GM15510 (cell line): ENCODE measurements around the gene MRE11.

Experiments
- POLR2A ChIP-seq: IDR thresholded peaks from 3 replicates; pipeline ENCODE4 v1.6.1; 2011; ENCODE audit warnings: borderline replicate concordance; ENCODE audit not compliant: insufficient read length; ENCODE audit errors: extremely low read depth

MRE11 gene

GRCh38 chr11:94459576-94459975 lies 34.1 kb downstream of the MRE11 start:
- no peak for TF ChIP-seq POLR2A

GRCh38 chr11:94457118-94458029 lies 36.3 kb downstream of the MRE11 start:
- TF ChIP-seq POLR2A: no peak

GRCh38 chr11:94455861-94456260 lies 37.8 kb downstream of the MRE11 start:
- TF ChIP-seq POLR2A: no peak

GRCh38 chr11:94454301-94454700 lies 39.3 kb downstream of the MRE11 start:
- TF ChIP-seq POLR2A: no peak

GRCh38 chr11:94452988-94453387 lies 40.7 kb downstream of the MRE11 start:
- TF ChIP-seq POLR2A: no peak

GRCh38 chr11:94450048-94450447 lies 43.6 kb downstream of the MRE11 start:
- TF ChIP-seq POLR2A: no peak

- no peak for TF ChIP-seq POLR2A
These were observed 44.2 kb downstream of the MRE11 start for GRCh38 chr11:94449437-94449836.

GRCh38 chr11:94449029-94449428 lies 44.6 kb downstream of the MRE11 start:
- TF ChIP-seq POLR2A: no peak

GRCh38 chr11:94447149-94447548 lies 46.5 kb downstream of the MRE11 start:
- TF ChIP-seq POLR2A: no peak

- TF ChIP-seq POLR2A: no peak
These were observed 48.0 kb downstream of the MRE11 start for GRCh38 chr11:94445641-94446040.

- TF ChIP-seq POLR2A: no peak
These were observed 60.6 kb downstream of the MRE11 start for GRCh38 chr11:94433049-94433448.

- no peak for TF ChIP-seq POLR2A
These were observed 69.0 kb downstream of the MRE11 start for GRCh38 chr11:94424662-94425061.

- TF ChIP-seq POLR2A: no peak
These were observed 69.6 kb downstream of the MRE11 start for GRCh38 chr11:94424011-94424410.

- TF ChIP-seq POLR2A: no peak
These were observed 70.1 kb downstream of the MRE11 start for GRCh38 chr11:94423507-94423906.

- TF ChIP-seq POLR2A: no peak
These were observed 75.4 kb downstream of the MRE11 start for GRCh38 chr11:94418123-94418765.

- no peak for TF ChIP-seq POLR2A
These were observed 76.2 kb downstream of the MRE11 start for GRCh38 chr11:94417386-94417987.

- no peak for TF ChIP-seq POLR2A
These were observed 88.4 kb downstream of the MRE11 start for GRCh38 chr11:94405062-94405833.
